ENCODE measurements around the gene WNT7B.

WNT7B gene

DNA sequence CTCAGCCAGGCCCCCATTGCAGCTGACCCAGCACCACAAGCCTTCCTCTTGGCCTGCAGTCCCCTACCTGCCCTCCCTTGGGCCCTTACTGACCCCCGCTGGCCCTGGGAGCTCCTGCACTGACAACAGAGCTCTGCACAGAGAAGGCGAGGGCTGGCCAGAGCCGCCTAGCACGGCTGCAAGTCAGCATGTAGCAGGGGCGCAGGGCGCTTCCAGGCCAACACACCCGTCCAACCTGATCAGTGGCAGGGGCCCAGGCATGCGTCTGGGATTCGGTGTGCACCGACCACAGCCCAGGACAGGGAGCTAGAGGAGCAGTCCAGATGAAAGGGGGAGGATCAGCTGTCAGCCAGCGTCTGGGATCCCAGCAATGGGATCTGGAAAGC lies 7.6 kb downstream of the WNT7B start:
- CTCF ChIA-PET: interaction anchor here (0.5 to 2.0 kb wide), 3 partner anchors 32 to 436 kb away, joined by 3 to 5 read pairs (median 4); no protein-coding TSS in a partner anchor
- DNase-seq (ENCODE audit: extremely low spot score): no peak
- POLR2A ChIA-PET: no interaction called here
- no peak for TF ChIP-seq FOXM1 (IDR thresholded peaks at IDR 0.05; ENCODE audit: borderline replicate concordance)
- TF ChIP-seq, protein P1, sequence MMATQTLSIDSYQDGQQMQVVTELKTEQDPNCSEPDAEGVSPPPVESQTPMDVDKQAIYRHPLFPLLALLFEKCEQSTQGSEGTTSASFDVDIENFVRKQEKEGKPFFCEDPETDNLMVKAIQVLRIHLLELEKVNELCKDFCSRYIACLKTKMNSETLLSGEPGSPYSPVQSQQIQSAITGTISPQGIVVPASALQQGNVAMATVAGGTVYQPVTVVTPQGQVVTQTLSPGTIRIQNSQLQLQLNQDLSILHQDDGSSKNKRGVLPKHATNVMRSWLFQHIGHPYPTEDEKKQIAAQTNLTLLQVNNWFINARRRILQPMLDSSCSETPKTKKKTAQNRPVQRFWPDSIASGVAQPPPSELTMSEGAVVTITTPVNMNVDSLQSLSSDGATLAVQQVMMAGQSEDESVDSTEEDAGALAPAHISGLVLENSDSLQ (IDR thresholded peaks at IDR 0.05): no peak
- TF ChIP-seq L3MBTL2 (conservative IDR thresholded peaks at IDR 0.05): no peak
- TF ChIP-seq FOXA1 (IDR thresholded peaks at IDR 0.05): no peak
- no peak for TF ChIP-seq BHLHE40 (IDR thresholded peaks at IDR 0.05; ENCODE audit: borderline replicate concordance)
- no peak for TF ChIP-seq HDGF (IDR thresholded peaks at IDR 0.05; ENCODE audit: borderline replicate concordance)
- TF ChIP-seq NFRKB (IDR thresholded peaks at IDR 0.05): no peak
- no peak for TF ChIP-seq CTBP1 (IDR thresholded peaks at IDR 0.05; ENCODE audit: borderline replicate concordance)

- ChIA-PET CTCF (interaction anchor here (2.0 kb wide), 1 partner anchor 105 kb away, joined by 5 read pairs; no protein-coding TSS in a partner anchor), POLR2A (no interaction called here)
- TF ChIP-seq NFRKB (IDR thresholded peaks at IDR 0.05) (no peak), FOXA1 (IDR thresholded peaks at IDR 0.05) (no peak), L3MBTL2 (conservative IDR thresholded peaks at IDR 0.05) (no peak), SUZ12 (IDR thresholded peaks at IDR 0.05) (no peak), FOXK2 (IDR thresholded peaks at IDR 0.05) (no peak), TARDBP (IDR thresholded peaks at IDR 0.05) (no peak), HDGF (IDR thresholded peaks at IDR 0.05; ENCODE audit: borderline replicate concordance) (no peak), FOXM1 (IDR thresholded peaks at IDR 0.05; ENCODE audit: borderline replicate concordance) (no peak), BHLHE40 (IDR thresholded peaks at IDR 0.05; ENCODE audit: borderline replicate concordance) (no peak), ZNF384 (IDR thresholded peaks at IDR 0.05) (no peak), SP1 (IDR thresholded peaks at IDR 0.05) (no peak), CTBP1 (IDR thresholded peaks at IDR 0.05; ENCODE audit: borderline replicate concordance) (no peak), ELF4 (IDR thresholded peaks at IDR 0.05) (no peak), LEF1 (IDR thresholded peaks at IDR 0.05; ENCODE audit: borderline replicate concordance) (no peak), ARNT (IDR thresholded peaks at IDR 0.05) (no peak)
- TF ChIP-seq, protein P1 (IDR thresholded peaks at IDR 0.05): no peak
These were observed 8.1 kb downstream of the WNT7B start for GRCh38 chr22:45968751-45969413.

DNA sequence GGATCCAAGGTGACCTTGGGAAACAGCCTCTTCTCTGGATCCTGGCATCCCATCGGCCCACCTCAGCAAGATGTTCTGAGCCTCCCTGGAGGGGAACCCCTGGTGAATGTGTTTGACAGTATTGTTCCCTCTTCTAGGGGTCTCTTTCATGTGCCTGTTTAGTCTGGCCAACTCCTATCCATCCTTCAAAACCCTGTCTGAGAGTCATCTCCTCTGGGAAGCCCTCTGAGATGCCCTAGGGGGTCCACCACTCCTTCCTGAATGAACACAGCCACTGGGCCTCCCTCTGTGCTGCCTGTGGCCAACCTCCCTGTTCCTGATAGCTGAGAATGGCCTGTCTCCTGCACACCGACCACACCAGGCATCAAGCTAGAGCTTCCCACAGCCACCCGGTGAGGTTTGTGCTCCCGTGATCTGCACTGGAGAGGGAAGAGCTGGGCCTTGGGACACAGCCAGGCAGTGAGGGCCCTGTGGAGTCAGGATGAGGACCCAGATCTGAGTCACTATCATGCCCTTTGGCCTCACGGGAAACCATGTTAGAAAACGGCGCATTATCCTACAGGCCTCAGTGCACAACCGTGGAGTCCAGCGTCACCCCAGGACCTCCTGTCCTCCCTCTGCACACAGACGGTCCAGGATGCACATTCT lies 8.8 kb downstream of the WNT7B start:
- TF ChIP-seq FOXM1 (IDR thresholded peaks at IDR 0.05; ENCODE audit: borderline replicate concordance) (no peak), ELF4 (IDR thresholded peaks at IDR 0.05) (no peak), SP1 (IDR thresholded peaks at IDR 0.05) (no peak)
- ChIA-PET POLR2A (no interaction called here), CTCF (interaction anchor here (0.6 kb wide), 1 partner anchor 9 kb away, joined by 3 read pairs; no protein-coding TSS in a partner anchor)
- no peak for DNase-seq (ENCODE audit: extremely low spot score)

More at GRCh38 chr22:45968751-45969413, 8.1 kb downstream of the WNT7B start:
- no peak for DNase-seq (ENCODE audit: extremely low spot score)

DNA sequence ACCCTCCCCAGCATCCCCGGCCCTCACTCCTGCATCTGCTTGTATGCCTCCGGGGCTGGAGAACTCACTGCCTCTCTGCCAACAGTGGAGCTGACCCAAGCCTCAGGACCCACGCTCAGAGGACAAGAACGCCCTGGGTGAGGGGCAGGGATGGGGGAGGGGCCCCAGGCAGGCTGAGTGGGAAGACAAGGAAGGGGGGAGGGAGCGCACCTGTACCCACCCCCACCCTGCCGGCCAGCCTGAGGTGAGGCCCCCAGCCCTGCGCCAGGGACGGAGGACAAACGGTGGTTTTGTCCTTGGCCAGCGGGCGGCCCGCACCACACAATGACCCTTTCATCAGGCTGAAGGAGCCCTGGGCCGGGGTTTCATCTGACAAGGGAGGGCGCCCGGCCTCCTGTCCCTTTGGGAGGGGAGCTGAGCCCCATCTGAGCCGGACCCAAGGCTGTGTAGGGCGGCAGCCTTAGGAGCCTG lies 10.0 kb downstream of the WNT7B start:
- TF ChIP-seq, protein P1 (IDR thresholded peaks at IDR 0.05): no peak
- TF ChIP-seq FOXK2 (IDR thresholded peaks at IDR 0.05): no peak
- no peak for TF ChIP-seq BHLHE40 (IDR thresholded peaks at IDR 0.05; ENCODE audit: borderline replicate concordance)
- no peak for TF ChIP-seq FOXM1 (IDR thresholded peaks at IDR 0.05; ENCODE audit: borderline replicate concordance)
- TF ChIP-seq SUZ12 (IDR thresholded peaks at IDR 0.05): no peak
- TF ChIP-seq ZNF384 (IDR thresholded peaks at IDR 0.05): no peak
- ChIA-PET CTCF (no interaction called here), POLR2A (no interaction called here)
- DNase-seq (ENCODE audit: extremely low spot score): no peak

- ChIA-PET POLR2A (no interaction called here), CTCF (no interaction called here)
- DNase-seq (ENCODE audit: extremely low spot score): no peak
- no peak for TF ChIP-seq CTBP1 (IDR thresholded peaks at IDR 0.05; ENCODE audit: borderline replicate concordance)
- TF ChIP-seq ARNT (IDR thresholded peaks at IDR 0.05): no peak
- no peak for TF ChIP-seq FOXM1 (IDR thresholded peaks at IDR 0.05; ENCODE audit: borderline replicate concordance)
- TF ChIP-seq FOXK2 (IDR thresholded peaks at IDR 0.05): no peak
- no peak for TF ChIP-seq L3MBTL2 (conservative IDR thresholded peaks at IDR 0.05)
- no peak for TF ChIP-seq NFRKB (IDR thresholded peaks at IDR 0.05)
- no peak for TF ChIP-seq HDGF (IDR thresholded peaks at IDR 0.05; ENCODE audit: borderline replicate concordance)
- TF ChIP-seq FOXA1 (IDR thresholded peaks at IDR 0.05): no peak
- TF ChIP-seq SP1 (IDR thresholded peaks at IDR 0.05): no peak
- no peak for TF ChIP-seq ZNF384 (IDR thresholded peaks at IDR 0.05)
These were observed 10.6 kb downstream of the WNT7B start for GRCh38 chr22:45966320-45966894.

DNA sequence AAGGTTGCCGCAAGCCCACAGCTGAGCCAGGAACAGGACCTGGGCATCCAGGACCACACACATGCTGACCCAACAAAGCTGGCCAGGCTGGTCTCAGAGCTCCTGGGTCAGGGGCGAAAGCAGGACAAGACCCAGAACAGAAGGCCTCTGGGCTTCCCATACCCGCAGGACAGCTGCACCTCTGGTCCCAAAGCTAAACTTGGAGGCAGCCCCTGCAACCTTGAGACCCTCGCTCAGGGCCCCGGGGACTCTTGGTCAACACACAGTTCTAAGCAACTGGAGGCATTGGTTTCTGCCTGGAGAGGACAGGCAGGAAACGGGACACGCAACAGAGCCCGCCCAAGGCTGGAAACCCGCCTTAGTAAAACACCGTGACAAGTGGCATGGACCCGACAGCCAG lies 11.4 kb downstream of the WNT7B start:
- ChIA-PET CTCF (no interaction called here), POLR2A (no interaction called here)
- TF ChIP-seq ZNF384 (IDR thresholded peaks at IDR 0.05): no peak
- no peak for TF ChIP-seq TARDBP (IDR thresholded peaks at IDR 0.05)
- TF ChIP-seq ELF4 (IDR thresholded peaks at IDR 0.05): no peak
- TF ChIP-seq ARNT (IDR thresholded peaks at IDR 0.05): no peak
- TF ChIP-seq, protein P1 (IDR thresholded peaks at IDR 0.05): no peak
- TF ChIP-seq FOXM1 (IDR thresholded peaks at IDR 0.05; ENCODE audit: borderline replicate concordance): no peak
- no peak for TF ChIP-seq FOXA1 (IDR thresholded peaks at IDR 0.05)
- no peak for TF ChIP-seq CTBP1 (IDR thresholded peaks at IDR 0.05; ENCODE audit: borderline replicate concordance)
- TF ChIP-seq BHLHE40 (IDR thresholded peaks at IDR 0.05; ENCODE audit: borderline replicate concordance): no peak
- no peak for TF ChIP-seq L3MBTL2 (conservative IDR thresholded peaks at IDR 0.05)
- TF ChIP-seq NFRKB (IDR thresholded peaks at IDR 0.05): no peak
- TF ChIP-seq HDGF (IDR thresholded peaks at IDR 0.05; ENCODE audit: borderline replicate concordance): no peak
- TF ChIP-seq SUZ12 (IDR thresholded peaks at IDR 0.05): no peak
- no peak for TF ChIP-seq SP1 (IDR thresholded peaks at IDR 0.05)
- no peak for TF ChIP-seq FOXK2 (IDR thresholded peaks at IDR 0.05)
- TF ChIP-seq LEF1 (IDR thresholded peaks at IDR 0.05; ENCODE audit: borderline replicate concordance): no peak
- DNase-seq (ENCODE audit: extremely low spot score): no peak

Measured in HEK293T (cell line).